Stimulated activated CD8-positive, alpha-beta memory T cell treated with anti-CD3 and anti-CD28 coated beads, Interleukin-12 subunit alpha, Interleukin-12 subunit beta, amount 100 ng/mL, for 24 hours (primary cell): ENCODE measurements around the gene LRBA.

Source experiments
- DNase-seq: peaks from one replicate; pipeline ENCODE4 v3.0.0-alpha.2; 2020; ENCODE audit errors: extremely low read depth

The LRBA gene

DNA sequence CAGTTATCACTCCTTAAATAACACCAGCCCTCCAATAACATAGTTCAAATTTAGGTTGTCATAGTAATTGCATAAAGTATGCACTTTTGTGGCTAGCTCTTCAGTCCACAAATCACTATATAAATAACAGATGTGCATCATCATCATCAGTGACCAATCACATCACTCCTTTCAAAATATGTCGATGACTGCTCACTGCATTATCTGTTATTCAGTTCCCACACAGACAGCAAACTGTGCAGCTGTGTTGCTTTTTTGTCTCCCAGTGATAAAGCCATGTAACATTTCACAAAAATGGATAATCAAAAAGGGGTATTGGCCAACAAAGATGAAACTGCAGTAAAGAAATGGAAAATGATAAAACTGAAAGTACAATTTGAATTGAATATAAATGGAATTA lies 731.4 kb downstream of the LRBA start:
- DNase-seq = no peak

DNA sequence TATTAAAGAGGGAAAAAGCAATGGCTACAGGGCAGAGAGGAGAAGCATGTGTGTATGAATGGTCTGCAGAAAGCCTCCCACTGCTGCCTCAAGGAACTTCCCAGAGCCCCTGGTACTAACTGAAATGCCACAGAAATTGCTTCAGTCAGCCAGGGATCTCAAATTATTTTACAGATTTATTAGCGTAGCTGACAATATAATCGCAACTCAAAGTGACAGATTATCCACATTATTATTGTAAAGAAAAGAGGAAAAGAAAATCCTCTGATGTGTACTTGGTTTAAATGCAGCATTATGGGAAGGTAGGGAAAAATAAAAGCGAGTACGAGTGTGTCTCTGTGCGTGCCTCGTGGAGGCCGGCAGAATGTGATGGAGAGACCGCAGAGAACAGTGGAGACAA lies 734.1 kb downstream of the LRBA start:
- no peak for DNase-seq

DNA sequence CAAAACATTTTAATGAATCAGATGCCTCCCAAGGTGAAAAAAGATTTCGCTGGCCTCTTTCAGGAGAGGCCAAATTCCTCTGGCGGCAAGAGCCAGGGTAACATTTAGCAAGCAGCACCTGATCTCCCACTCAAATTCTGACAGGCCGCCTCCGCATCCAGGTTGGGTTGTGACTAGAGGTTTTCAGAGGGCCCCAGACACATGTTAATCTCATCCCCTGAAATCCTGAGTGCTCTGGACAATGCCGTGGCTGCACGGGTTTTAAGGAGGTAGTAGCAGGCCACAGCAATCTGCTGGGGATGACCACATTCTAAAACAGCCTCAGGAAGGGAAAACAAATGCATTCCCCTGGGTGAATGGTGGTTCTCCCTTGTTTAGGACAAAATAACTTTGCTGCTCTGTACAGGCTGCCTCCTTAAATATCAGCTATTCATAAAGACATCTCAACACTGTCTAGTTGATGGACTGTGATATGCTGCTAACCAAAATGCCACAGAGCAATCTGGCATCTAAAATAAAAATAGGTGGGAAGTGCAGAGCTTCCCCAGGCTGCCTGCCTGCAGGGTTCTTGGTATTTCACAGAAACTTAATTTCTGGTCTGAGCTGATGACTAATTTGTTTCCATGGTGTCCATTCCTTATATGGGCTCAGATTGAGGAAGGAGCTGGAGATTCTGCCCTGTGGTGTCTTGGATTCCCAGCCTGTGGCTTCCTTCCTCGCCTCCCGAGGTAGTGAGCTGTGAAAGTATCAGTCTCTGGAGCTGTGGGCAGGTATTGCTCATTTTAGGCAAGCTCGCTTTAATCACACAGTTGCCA lies 734.8 kb downstream of the LRBA start:
- no peak for DNase-seq

DNA sequence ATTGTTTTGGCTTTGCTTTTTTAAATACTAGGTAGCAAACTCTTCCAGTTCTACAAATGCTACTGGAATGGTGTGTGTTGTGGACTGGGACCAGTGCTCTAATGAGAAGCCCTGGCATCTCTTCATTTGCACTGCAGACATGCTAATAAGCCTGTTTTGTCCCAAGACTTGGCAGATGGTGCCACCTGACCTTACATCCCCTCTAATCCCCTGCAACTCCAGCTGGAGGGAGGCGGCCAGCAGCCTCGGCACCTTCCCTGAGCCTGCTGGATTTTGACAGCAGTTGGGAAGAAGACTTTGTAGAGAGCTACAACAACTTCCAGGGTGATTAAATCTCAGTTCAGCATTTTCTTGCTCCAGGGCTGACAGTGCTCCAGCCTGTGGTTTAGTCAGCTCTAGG lies 736.9 kb downstream of the LRBA start:
- no peak for DNase-seq

DNA sequence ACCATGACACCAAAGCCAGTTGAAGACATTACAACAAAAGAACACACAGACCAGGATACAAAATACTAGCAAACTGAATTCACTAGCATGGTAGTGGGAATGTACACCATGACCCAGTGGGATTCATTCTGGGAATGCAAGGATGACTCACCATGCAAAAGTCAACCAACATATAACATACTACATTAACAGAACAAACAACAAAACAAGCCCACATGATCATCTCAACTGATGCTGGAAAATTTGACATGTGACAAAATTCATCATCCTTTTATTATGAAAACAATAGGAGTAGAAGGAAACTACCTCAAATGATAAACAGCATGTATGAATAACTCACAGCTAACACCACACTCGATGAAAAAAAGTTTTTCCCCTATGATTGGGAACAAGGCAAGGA lies 746.6 kb downstream of the LRBA start:
- no peak for DNase-seq

DNA sequence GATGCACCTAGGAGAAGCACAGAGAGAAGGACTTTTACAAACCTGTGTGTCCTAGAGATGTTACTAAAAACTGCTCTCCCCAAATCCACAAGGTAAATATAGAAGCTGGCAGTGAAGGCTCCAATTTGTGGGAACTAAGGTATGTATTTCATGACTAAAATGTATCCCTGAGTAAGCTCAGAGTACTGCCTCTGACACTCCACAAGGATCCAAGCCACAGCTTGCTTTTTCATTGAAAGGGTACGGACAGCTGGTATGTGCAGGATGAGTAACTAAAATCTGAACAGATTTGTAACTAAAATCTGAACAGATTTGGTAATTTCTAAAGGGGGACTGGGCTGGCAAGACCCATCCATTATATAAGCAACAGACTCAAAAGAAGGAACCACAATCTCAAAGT lies 749.3 kb downstream of the LRBA start:
- DNase-seq = no peak

DNA sequence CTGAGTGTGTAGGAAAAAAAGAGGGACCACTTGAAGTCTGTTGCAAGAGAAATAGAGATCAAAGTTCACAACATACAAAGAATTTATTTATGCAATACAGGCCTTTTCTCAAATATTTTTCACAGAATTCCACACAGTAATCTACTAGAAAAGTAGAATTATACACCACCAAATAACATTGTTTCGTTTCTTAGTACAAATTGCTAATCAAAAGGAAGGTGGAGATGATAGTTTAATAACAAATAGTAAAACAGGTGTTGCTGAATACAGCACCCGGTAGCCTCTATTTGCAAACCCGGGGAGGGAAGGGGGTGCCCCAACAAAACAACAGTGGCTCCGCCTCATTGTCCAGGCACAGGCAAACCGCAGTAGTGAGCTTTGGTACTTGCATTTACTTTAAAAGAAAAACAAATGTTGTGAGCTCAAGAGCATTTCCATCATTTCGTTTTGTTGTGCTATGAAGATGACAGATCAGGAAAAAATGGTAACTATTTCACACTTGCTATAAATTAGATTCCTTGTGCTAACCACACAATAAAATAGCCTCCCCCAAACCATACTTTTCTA lies 750.4 kb downstream of the LRBA start:
- DNase-seq = no peak

DNA sequence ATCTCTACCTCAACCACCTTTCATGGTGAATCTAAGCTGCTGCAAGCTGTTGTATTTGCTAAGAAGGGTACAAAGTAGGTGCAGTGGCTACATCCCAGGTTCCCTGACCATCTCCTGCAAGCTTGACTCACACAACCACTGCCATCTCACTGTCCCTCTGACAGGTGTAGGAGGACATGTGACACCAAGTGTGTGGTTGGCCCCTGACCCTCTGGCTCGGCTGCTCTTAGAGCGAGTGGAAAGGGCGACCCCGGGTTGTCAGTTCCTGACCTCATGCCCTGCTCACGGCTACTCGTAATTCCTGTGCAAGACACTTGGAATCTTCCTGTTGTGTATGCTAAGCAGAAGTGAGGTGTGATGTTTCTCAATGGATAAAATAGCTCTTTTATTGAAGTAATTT lies 752.5 kb downstream of the LRBA start:
- no peak for DNase-seq

DNA sequence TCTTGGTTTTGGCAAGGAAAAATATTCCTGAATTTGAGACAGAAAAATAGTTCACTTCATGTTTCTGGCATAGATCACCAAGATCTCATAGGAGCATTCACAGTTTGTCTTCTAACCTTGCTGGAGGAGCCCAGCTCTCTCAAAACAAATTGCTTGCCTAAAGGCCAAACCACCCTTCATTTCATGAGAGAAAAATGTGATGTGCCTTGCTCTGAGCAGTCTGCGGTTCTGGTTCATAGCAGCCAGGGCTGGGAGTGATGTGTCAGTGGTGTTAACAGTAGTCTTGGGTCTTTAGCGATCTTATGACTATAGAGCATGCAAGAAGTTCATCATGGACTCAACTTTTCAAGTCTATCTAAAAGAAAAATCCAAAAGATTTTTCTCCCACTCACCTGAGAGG lies 753.5 kb downstream of the LRBA start:
- DNase-seq = no peak

DNA sequence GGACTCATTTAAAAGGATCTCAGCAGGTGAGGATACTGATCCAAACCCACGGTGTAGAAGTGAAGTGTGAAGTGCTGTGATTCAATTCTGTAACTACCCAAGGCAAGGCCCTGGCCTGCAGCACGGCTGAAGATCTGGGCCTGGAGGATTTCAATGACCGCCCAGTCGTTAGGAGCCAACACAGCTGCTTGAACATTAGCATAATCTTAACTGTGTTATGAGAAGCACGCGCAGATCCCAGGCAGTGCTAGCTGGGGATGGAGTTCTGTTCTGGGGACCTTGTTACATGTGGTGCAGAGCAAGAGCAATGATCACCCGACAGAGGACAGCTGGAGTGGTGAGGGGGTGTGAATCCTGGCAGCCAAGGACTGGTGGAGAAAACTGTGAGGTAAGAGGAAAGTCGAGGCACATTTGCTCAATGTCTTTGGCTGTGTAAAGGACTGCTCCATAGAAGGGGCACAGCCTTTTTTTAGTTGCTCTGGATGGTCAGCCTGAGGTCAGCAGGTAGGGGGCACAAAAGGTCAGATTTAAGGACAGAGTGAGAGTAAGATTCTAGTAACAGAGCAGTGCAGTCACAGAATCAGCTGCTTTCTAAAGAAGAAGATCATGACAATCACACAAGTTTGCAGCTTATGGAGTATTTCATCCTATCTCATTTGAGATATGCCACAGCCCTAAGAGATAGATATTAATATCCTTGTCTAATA lies 755.1 kb downstream of the LRBA start:
- no peak for DNase-seq

DNA sequence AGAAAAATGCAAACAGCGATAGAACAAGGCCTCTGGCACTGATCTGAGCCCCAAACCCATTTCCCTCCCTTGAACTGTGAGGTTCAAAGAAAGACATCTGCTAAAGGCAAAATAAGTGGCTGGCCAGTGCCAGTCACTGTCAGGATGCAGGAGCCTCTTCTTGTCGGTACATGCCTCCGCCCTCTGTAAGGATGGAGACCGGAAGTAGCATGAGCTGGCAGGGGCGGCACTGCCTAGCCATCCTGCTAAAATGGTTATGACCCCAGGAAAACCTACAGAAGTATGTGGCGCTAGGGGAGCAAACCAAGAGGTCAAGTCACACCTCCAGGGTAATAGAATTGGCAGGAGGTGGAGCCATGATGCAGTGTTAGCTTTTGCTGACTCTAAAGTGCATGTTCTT lies 756.5 kb downstream of the LRBA start:
- no peak for DNase-seq

DNA sequence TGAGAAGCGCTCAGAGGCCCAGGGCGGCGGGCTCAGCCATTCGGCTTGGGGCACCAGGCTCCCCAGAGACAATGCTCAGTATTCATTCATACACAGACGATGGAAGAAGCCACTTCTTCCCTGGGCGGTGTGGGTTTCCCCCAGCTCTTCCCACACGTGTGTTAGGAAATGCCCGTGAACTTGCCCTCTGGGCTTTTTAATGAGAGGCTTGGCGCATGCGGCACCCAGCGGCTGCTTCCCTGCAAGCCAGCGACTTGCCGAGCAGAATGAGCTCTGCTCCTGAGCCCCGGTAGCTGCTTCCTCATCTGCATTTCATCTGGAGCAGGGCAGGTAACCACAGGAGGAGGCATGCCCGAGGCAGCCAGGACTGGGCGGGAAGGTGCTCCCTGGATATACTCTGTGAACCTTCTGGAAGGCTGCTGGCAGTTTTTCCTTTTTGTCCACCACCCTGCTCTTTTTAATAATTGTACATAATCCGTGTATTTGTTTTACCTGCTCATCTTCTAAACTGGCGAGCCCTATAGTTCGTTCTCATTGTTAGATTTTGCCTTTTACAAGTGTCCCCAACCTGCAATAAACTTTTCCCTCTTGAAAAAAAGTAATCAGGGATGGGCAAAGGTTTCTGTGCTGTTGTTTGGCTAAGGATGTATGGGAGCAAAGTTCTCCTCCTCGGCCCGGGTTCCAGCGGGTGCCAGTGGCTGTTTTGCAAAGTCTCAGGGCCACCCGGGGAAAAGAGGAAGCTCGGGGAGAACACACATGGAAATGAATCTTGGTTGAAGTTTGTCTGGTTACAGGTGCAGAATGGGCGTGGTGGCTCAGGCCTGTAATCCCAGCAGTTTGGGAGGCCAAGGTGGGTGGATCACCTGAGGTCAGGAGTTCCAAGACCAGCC lies 758.0 kb downstream of the LRBA start:
- DNase-seq = no peak

DNA sequence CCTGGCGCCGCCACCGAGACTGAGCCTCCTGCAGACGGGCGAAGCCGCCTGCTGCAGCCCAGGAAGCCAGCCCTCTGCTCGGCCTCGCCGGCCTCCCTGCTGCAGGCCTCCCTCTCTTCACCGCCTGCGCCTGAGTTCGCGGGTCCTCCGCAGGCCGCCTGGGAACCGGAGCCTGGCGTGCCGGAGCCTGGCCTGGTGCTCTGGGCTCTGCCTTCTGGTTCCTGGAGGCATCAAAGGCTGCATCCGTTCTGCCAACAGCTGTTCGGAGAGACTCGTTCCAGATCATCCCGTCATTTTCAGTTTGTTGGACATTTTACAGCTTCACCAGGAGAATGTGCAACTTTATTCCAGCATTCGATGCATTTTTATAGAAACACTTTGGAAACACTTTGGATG lies 758.9 kb downstream of the LRBA start:
- no peak for DNase-seq

DNA sequence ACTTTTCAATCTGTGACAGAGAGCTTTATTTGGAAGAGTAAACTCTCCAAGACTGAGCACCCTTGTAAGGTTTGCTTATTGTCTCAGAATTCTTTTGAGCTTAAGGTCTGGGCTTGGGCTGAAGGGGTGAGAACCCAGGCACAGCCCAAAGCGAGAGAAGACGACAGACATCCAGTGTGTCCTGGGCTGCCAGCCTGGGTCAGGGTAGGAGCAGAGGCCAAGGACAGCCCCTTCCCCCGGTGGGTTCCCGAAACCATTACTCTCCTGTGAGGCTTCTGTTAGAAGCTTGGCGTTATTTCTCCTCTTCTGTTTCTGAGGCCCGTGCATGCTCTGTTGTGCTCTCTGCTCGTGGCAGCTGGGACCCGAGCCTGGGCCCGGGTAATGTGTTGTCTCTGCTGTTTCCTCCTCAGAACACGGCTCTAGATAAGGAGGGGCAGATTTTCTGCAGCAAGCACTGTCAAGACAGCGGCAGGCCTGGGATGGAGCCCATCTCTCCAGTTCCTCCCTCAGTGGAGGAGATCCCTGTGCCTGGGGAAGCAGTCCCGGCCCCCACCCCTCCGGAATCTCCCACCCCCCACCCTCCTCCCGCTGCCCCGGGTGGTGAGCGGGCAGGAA lies 759.4 kb downstream of the LRBA start:
- DNase-seq = no peak

DNA sequence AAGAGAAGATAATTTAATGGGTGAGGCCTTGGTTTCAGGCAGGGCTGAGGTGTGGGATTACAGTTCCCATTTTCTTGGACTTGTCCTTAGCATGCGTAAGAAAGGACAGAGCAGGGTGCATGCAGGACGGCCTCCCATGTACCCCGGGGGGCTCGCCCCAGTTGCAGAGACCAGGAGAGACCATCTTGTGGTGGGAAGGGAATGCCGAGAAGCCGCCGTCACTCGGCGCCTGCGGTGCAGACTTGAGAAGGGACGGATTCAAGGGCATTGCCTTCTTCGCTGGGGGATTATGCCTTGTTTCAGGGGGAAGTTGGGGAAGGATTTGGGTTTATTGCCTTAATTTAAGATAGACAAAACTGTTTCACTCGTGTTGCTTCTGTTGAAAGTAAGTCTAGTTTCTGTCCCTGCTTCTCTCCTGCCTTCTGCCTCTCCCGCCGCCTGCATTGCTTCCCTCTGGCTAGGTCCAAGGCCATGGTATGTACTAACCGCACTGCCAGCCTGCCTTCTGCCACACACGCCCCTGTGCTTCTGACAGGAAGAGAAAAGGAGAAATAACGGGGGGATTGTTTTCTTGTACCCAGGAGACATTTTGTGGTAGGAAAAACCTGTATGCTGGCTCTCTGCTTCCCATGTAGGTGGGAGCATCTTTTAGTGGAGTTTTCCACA lies 761.0 kb downstream of the LRBA start:
- no peak for DNase-seq

DNA sequence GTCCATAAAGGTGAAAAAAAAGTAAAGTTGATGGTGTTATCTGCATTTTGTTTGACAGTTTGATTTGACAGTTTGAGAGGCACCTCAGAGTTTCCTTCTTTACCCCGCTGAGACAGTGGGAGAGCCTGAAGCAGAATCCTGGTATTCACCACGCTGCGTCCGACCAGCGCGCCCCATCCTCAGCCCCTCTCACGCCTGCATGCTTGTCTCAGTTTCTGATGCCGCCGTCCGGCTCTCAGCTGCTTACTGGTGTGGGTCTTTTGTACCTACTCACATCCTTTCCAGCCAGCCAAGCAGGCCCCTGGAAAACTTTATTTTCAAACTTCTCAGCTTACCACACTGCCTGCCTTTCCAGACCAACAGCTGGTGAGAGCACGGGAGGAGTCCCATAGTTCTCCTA lies 761.7 kb downstream of the LRBA start:
- DNase-seq = no peak

DNA sequence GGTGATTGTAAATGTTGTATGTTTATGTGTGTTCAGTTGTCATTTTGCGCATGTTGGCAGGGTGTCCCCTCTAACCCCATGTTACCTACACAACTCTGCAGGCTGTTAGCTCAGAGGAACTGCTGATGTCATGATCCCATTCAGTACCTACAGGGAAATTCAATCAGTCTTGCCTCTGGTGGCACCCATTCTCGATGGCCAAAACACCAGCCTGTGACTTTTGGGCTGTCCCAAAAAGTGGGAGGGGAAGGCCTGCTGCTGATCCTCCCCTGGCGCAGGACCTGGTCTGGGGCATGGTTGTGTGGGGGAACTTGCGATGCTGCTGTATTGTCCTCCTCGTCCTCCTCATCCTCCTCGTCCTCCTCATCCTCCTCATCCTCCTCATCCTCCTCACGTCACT lies 762.3 kb downstream of the LRBA start:
- no peak for DNase-seq

DNA sequence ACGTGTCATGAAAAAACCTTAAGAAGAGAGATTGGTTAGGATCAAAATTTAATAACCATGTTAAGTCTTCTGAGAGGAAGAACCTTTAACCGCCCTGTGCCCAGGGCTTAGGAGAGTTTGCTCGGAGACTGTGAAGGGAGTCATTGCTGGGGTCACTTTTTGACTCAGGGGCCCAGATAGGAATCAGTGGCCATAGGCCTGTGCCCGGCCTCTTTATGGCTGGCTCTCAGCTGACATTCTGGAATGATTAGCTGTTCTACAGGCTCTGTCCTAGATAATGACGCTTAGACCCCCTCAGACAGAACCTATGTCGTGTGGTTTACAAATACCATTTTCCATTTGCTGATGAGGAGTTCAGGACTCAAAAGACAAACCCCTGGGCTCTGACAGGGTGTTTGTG lies 762.8 kb downstream of the LRBA start:
- no peak for DNase-seq

DNA sequence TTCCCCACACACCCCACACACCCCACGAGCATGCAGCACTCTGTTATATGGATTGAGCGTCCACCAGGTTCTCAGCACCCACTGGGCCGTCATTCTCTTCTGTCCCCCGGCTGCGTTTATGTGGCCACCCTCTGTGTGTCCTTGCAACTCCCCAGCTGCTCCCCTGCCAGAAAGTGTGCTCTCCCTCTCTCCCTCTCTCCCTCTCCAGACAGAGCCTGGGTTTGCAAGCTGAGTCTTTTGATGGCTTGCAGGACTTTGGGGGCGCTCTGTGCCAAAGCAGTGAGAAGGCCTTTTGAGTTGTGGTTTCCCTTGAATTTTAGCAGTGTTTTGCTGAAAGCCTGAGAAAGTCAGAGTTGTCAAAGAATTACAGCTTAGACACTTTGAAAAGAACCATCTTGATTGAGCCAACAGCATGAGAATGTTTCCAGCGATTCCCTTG lies 763.3 kb downstream of the LRBA start:
- no peak for DNase-seq

DNA sequence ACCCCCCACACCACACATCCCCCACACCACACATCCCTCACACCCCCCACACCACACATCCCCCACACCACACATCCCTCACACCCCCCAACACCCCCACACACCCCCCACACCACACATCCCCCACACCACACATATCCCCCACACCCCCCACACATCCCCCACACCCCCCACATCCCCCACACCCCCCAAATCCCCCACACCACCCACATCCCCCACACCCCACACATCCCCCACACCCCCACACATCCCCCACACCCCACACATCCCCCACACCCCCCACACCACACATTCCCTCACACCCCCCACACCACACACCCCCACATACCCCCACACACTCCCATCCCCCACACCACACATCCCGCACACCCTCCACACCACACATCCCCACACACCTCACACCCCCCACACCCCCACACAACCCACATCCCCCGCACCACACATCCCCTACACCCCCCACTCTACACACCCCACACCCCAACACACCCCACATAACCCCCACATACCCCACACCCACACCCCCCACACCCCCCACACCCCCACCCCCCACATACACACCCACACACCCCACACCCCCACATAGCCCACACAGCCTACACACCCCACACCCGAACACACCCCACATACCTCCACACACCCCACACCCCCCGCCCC lies 764.0 kb downstream of the LRBA start:
- DNase-seq = no peak
